Muscle layer of duodenum (tissue), 2 donors: ENCODE results near the gene RPL39L.
A peak's percentile ranks its signal among the peaks of the same experiment; 100 is the strongest.
"Not testable (repeated sequence)": the region's sequence is repeated elsewhere in the genome, so short reads cannot be mapped to it uniquely, and the experiment has no call there.

ENCODE experiments used
- H3K27ac ChIP-seq: one replicate; pipeline ENCODE4 v1.7.0; 2013; ENCODE audit warnings: mild to moderate bottlenecking, low read length
- H3K27me3 ChIP-seq: one replicate; pipeline ENCODE4 v1.7.0; 2013; ENCODE audit warnings: low read depth, mild to moderate bottlenecking, control low read depth, low read length
- H3K36me3 ChIP-seq, 2 donors: one replicate each; pipeline ENCODE4 v1.7.0; 2013; ENCODE audit warnings: low read length in 2 of 2, control low read depth in 1 of 2, mild to moderate bottlenecking in 1 of 2; ENCODE audit not compliant: insufficient read depth in 2 of 2, control insufficient read depth in 1 of 2
- H3K4me1 ChIP-seq, 2 donors: one replicate each; pipeline ENCODE4 v1.7.0; 2013; ENCODE audit warnings: low read length in 2 of 2, mild to moderate bottlenecking in 2 of 2, control low read depth in 1 of 2, moderate library complexity in 1 of 2; ENCODE audit not compliant: insufficient read depth in 2 of 2, control insufficient read depth in 1 of 2
- H3K4me3 ChIP-seq, 2 donors: one replicate each; pipeline ENCODE4 v1.7.0; 2013; ENCODE audit warnings: low read length in 2 of 2, low read depth in 1 of 2, mild to moderate bottlenecking in 1 of 2
- H3K9me3 ChIP-seq, 2 donors: one replicate each; pipeline ENCODE4 v1.7.0; 2013; ENCODE audit warnings: low read length in 2 of 2, control low read depth in 1 of 2, mild to moderate bottlenecking in 1 of 2; ENCODE audit not compliant: control insufficient read depth in 1 of 2
- donor health status: healthy.

The RPL39L gene

DNA sequence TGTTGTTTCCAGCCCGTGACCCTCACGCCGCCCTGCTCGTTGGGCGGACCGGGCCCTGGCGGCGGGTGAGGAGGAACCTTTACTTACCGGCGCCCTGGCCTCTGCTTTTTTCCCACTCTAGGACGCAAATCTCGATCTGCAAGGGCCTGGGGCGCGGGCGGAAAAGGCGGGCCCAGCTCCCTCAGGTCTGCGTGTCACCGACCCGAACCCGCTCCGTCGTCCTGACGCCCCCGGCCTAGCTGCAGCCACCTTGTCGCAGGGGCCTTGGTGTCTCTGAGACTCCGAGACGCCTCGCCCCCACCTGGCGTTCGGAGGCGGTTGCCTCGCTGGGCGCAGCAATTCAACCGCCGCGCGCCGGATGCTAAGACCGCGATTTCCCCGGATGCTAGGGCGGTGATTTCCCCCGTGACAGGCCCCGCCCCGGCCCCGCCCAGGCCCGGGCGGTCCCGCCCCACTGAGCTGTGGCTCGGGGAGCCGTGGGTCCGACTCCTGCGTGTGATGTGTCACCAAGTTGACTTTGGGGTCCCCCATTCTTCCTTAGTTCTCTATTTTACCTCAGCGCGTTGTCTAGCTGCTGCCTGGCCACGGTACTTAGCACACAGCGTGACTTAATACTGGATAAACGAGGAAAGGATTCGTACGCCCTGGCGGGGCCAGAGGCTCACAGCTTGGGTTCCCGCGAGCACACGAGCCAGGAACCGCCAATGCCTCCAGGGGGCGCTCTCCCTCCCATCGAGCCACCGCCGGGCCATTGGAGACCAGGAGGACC, at the start of gene RPL39L:
TSS of gene RPL39L (minus strand) at position 371 of the 769 bp plus-strand sequence. CDS start 18,196 bp downstream, outside the sequence.
- Histone ChIP-seq H3K27ac (no peak within 1 kb of the TSS), H3K9me3 (no peaks in the 10 kb centered on the region), H3K4me1 (no peaks in the 10 kb centered on the region), H3K4me3 (peak within 1 kb of the TSS; percentile 62 to 70), H3K27me3 (no peaks in the 10 kb centered on the region), H3K36me3 (no peaks in the 10 kb centered on the region)

DNA sequence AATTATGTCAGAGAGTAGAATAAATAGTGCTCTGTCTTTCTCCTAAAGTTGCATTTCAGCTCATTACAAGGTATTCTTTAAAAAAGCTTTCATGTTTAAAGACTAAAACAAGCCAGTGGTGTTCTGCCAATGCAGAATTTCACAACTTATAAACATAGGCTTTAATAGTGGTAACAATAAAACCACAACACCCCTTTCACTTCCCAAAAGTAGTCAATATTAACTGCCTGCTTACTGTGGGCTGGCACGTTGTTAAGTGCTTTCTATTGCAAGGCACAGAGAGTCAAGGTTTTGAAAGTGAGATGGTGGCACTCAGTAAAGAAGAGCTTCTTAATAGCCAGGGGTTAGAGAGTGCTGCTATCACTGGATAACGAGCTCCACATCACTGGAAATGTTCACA, 49.6 kb upstream of the RPL39L start:
- H3K36me3 ChIP-seq = no peaks in the 10 kb centered on the region
- peak overlapping the region; percentile 3 for H3K27ac ChIP-seq
- H3K4me1 ChIP-seq = peaks cover 0 to 22% of the 10 kb centered on the region in 2 donors

DNA sequence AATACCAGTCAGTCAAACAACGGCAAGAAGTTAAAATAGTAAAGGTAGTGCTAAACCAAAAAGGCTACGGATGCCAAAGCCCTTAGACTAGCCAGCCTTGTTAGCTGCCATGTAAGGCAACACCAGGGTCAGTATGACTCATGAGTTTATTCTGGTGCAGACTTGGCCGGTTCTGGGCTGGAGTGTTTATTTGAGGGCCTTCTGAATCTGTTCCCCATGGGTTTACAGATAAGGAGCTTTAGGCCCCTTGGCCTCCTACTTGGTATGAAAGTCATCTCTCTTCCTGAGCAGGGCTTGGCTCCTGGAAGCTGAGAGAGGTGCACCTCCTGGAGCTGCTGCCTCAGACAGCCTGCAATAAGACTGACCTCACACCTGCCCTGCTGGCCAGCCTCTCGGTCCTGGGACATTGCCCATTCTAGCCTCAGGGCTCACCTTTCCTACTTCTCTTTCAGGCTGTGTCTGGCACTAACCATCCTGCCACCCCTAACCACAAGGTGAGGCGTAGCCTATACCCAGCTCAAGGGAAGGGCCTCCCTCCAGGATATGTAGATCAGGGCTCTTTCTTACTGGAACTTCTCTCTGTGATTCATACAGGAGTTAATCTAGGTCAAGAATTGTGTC, 47.6 kb upstream of the RPL39L start:
- Histone ChIP-seq H3K27me3 (no peaks in the 10 kb centered on the region), H3K9me3 (no peaks in the 10 kb centered on the region), H3K36me3 (no peaks in the 10 kb centered on the region), H3K27ac (peak overlapping the region; percentile 74), H3K4me3 (peak overlapping the region in 1 of 2 donors; percentile 0), H3K4me1 (peaks cover 0 to 14% of the 10 kb centered on the region in 2 donors)

More for the DNA sequence above, 49.6 kb upstream of the RPL39L start:
- Histone ChIP-seq H3K9me3 (no peaks in the 10 kb centered on the region), H3K27me3 (no peaks in the 10 kb centered on the region), H3K4me3 (no peak overlapping the region)

DNA sequence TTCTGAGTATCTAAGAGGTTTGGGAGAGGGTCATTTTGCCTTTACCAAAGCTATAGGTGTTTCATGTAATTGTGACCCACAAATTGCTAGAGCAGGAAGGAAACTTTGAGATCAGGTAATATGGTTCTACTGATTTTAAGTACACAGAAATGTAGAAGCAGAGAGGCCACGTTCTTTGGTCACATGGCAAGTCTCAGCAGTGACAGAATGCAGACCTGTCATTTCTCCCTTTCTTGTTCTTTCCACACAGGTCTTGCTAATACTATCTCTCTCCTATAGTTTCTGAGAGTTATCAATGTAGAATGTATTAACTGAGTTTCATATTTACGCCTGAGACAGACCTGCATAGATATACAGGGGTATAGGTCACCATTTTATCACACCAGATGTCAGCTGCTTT, 47.1 kb upstream of the RPL39L start:
- peak overlapping the region; percentile 74 for H3K27ac ChIP-seq
- no peaks in the 10 kb centered on the region for H3K9me3 ChIP-seq
- H3K27me3 ChIP-seq = no peaks in the 10 kb centered on the region
- H3K36me3 ChIP-seq = no peaks in the 10 kb centered on the region
- no peak overlapping the region for H3K4me3 ChIP-seq
- peaks cover 0 to 14% of the 10 kb centered on the region in 2 donors for H3K4me1 ChIP-seq

DNA sequence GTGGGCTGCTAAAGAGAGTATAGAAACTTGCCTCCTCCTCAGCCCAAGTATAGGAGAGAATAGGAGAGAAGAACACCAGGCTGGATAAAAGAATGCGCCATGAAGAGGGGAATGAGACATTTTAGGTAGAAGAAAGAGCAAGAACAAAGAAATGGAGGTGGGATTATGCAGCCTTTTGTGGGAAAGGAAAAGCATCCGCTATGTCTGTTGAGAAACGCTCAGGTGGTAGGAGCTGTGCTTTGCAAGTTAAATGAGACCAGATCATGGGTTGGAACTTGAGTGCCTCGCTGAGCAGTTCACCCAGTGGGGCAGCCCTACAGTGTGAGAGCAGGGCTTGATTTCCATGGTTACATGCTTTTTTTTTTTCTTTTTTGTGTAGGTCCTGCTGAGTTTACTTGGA, 46.5 kb upstream of the RPL39L start:
- H3K4me3 ChIP-seq = no peak overlapping the region
- H3K9me3 ChIP-seq = no peaks in the 10 kb centered on the region
- H3K27me3 ChIP-seq = no peaks in the 10 kb centered on the region
- H3K36me3 ChIP-seq = no peaks in the 10 kb centered on the region
- peaks cover 0 to 14% of the 10 kb centered on the region in 2 donors for H3K4me1 ChIP-seq
- peak overlapping the region; percentile 74 for H3K27ac ChIP-seq

DNA sequence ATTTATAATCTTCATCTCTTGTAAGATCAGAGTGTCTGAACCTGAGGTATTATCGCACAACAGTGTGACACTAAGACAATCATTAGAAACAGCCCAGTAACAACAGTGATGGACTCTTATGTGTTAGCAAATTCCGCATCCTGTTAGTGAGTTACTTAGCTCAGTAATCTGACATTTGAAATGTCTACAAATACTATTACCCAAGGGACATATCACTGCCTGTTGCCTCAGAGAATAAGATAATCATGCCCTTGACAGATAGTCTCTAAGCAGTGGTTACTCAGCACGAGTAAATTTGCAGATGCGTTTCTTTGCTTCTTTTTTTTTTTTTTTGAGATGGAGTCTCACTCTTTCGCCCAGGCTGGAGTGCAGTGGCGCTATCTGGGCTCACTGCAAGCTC, 44.6 kb upstream of the RPL39L start:
- H3K27ac ChIP-seq = no peak overlapping the region
- H3K27me3 ChIP-seq = no peaks in the 10 kb centered on the region
- H3K9me3 ChIP-seq = no peaks in the 10 kb centered on the region
- H3K36me3 ChIP-seq = no peaks in the 10 kb centered on the region
- H3K4me3 ChIP-seq = no peak overlapping the region
- H3K4me1 ChIP-seq = peaks cover 0 to 11% of the 10 kb centered on the region in 2 donors

DNA sequence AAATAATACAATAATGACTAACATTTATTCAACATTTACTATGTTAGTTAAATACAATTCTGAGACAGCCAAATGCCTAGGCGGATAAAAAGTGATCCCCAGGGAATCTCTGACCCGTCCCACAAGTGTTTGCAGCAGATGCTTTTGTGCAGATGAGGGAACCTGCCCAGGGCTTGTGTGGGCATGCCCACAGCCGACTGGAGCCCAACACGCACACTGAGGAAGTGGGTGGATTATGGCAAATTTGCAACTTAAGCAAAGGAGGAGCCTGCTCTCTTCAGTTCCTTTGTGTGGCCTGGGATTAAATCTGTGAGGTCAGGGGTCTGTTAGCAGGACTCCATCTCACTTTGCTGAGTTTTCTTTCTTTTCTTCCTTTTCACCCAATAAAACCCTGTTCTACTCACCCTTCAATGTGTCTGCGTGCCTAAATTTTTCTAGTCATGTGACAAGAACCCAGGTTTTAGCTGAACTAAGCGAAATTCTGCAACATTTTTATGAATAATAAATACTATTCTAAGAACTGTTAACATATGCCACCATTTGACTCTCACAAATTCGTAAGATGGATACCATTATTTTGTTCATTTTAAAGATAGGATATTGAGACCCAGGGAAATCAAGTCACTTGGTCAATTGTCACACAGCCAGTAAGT, 44.0 kb upstream of the RPL39L start:
- Histone ChIP-seq H3K27me3 (no peaks in the 10 kb centered on the region), H3K4me1 (peaks cover 0 to 11% of the 10 kb centered on the region in 2 donors), H3K27ac (no peak overlapping the region), H3K9me3 (no peaks in the 10 kb centered on the region), H3K4me3 (no peak overlapping the region), H3K36me3 (no peaks in the 10 kb centered on the region)

DNA sequence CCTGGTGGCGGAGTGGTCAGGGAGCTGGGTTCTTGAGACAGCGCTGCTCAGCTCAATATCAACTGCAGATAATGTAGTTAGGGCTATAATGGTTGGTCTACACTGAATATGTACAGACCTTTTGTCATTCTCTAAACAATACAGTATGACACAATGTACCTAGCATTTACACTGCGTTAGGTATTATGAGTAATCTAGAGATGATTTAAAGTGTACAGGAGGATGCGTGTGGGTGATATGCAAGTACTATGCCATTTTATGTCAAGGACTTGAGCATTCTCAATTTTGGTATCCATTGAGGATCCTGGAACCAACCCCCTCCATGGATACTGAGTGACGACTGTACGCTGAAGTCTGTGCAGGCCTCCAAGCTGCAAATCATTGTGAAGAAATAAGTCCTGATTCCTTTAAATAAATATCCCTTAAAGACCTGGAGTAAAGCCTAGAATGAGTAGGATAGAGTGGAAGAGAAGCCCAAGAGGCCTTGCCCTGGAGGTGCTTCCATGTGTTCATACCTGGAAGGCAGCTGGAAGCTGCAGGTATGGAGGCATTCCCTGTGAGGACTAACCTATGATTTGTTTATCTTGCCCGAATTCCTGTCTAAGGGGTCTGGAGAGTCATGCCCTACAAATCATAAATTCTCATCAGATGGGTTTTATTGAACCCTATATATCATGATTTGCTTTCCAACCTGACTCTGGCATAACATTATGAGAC, 42.3 kb upstream of the RPL39L start:
- no peaks in the 10 kb centered on the region for H3K9me3 ChIP-seq
- H3K4me1 ChIP-seq = no peaks in the 10 kb centered on the region
- no peak overlapping the region for H3K4me3 ChIP-seq
- H3K36me3 ChIP-seq = no peaks in the 10 kb centered on the region
- no peaks in the 10 kb centered on the region for H3K27me3 ChIP-seq
- H3K27ac ChIP-seq = no peak overlapping the region

DNA sequence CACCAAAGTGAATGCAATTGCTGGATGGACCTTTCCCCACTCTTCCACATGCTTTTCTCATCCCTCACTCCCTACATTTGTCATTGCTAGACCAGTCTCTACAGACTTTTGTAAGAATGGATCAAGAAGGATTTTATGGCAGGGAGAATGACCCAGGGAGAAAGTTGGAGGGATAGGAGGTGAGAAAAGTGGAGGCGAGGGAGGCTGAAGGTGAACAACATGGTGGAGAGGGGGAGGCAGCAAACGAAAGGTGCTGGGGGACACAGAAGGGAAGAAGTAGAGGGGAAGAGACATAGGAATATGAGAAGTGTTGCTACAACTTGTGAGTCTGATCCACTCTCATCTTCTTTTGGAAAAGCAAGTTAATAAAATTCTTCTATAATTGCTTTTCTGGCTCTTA, 33.6 kb upstream of the RPL39L start:
- Histone ChIP-seq H3K4me3 (no peak overlapping the region), H3K9me3 (no peaks in the 10 kb centered on the region), H3K36me3 (no peaks in the 10 kb centered on the region), H3K4me1 (peaks cover 0 to 5% of the 10 kb centered on the region in 2 donors), H3K27me3 (no peaks in the 10 kb centered on the region), H3K27ac (no peak overlapping the region)

DNA sequence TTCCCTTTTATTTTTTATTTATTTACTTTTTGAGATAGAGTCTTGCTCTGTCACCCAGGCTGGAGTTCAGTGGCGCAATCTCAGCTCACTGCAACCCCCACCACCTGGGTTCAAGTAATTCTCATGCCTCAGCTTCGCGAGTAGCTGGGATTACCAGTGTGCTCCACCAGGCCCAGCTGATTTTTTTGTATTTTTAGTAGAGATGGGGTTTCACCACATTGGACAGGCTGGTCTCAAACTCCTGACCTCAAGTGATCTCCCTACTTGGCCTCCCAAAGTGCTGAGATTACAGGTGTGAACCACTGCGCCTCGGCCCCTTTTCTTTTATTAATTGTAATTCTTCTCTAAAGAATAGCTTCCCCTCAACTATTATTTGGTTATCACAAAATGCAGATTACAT, 31.6 kb upstream of the RPL39L start:
- H3K4me1 ChIP-seq, H3K27ac ChIP-seq, H3K27me3 ChIP-seq, H3K9me3 ChIP-seq, H3K36me3 ChIP-seq, H3K4me3 ChIP-seq: not testable (repeated sequence)
